HepG2 (cell line): ENCODE measurements around the gene SLC17A9. TPM values are rescaled to one million over a fixed set of nuclear protein-coding genes. Genes with fewer than 3 reads are reported as not detected.
A peak's percentile ranks its signal among the peaks of the same experiment; 100 is the strongest.

ENCODE experiments used
- HCFC1 ChIP-seq: fragments of 150-350 bp; IDR thresholded peaks from 2 replicates; pipeline ENCODE4 v1.6.1; 2014; ENCODE audit warnings: low read depth, low read length
- MTF1 ChIP-seq: sonication (generic); formaldehyde crosslinking; IDR thresholded peaks from 2 replicates; pipeline ENCODE4 v1.5.0; 2020; ENCODE audit warnings: missing genetic modification reagents
- MZF1 ChIP-seq: sonication (generic); formaldehyde crosslinking; IDR thresholded peaks from 2 replicates; pipeline ENCODE4 v1.8.1; 2023; ENCODE audit warnings: mild to moderate bottlenecking, missing genetic modification reagents, borderline replicate concordance
- NFATC3 ChIP-seq: sonication (generic); formaldehyde crosslinking; IDR thresholded peaks from 2 replicates; pipeline ENCODE4 v1.5.1; 2020; ENCODE audit warnings: mild to moderate bottlenecking, missing genetic modification reagents
- PLRG1 ChIP-seq: fragments of 450-650 bp; conservative IDR thresholded peaks from 2 replicates; pipeline ENCODE4 v1.6.1; 2016
- RARG ChIP-seq: sonication (generic); formaldehyde crosslinking; IDR thresholded peaks from 2 replicates; pipeline ENCODE4 v1.4.0; 2020; ENCODE audit warnings: low read depth, mild to moderate bottlenecking, missing genetic modification reagents
- SOX13 ChIP-seq, 3 experiments: fragments of 450-650 bp in 1 of 3; sonication (generic) in 1 of 3; formaldehyde crosslinking in 1 of 3; IDR thresholded peaks in 2 of 3; conservative IDR thresholded peaks in 1 of 3; 2 replicates each; pipeline versions ENCODE4 v1.5.0 to v1.6.1; 2016 to 2020; ENCODE audit warnings: antibody characterized with exemption in 1 of 3, mild to moderate bottlenecking in 1 of 3, missing compliant biosample characterization in 1 of 3, missing genetic modification reagents in 1 of 3, moderate library complexity in 1 of 3
- ZBTB8A ChIP-seq: sonication (generic); formaldehyde crosslinking; IDR thresholded peaks from 2 replicates; pipeline ENCODE4 v1.4.0; 2020; ENCODE audit warnings: mild to moderate bottlenecking, low read depth, missing genetic modification reagents, borderline replicate concordance
- ZFX ChIP-seq: sonication (generic); formaldehyde crosslinking; IDR thresholded peaks from 2 replicates; pipeline ENCODE4 v1.4.0; 2020; ENCODE audit warnings: mild to moderate bottlenecking, low read depth, missing genetic modification reagents, moderate library complexity
- ZNF12 ChIP-seq: sonication (generic); formaldehyde crosslinking; IDR thresholded peaks from 2 replicates; pipeline ENCODE4 v1.5.0; 2020; ENCODE audit warnings: missing genetic modification reagents
- ZNF143 ChIP-seq: sonication (generic); formaldehyde crosslinking; IDR thresholded peaks from 2 replicates; pipeline ENCODE4 v1.4.0; 2020; ENCODE audit warnings: missing genetic modification reagents
- ZNF510 ChIP-seq: sonication (generic); formaldehyde crosslinking; IDR thresholded peaks from 2 replicates; pipeline ENCODE4 v1.4.0; 2020; ENCODE audit warnings: low read depth, mild to moderate bottlenecking, missing genetic modification reagents
- ZNF567 ChIP-seq: sonication (generic); formaldehyde crosslinking; IDR thresholded peaks from 2 replicates; pipeline ENCODE4 v1.8.1; 2023; ENCODE audit warnings: mild to moderate bottlenecking, missing genetic modification reagents, borderline replicate concordance
- ZNF607 ChIP-seq: sonication (generic); formaldehyde crosslinking; IDR thresholded peaks from 2 replicates; pipeline ENCODE4 v1.5.1; 2020; ENCODE audit warnings: missing genetic modification reagents, mild to moderate bottlenecking, borderline replicate concordance
- ZNF780A ChIP-seq: sonication (generic); formaldehyde crosslinking; IDR thresholded peaks from 2 replicates; pipeline ENCODE4 v1.8.0; 2022; ENCODE audit warnings: mild to moderate bottlenecking, missing genetic modification reagents, moderate library complexity
- polyA plus RNA-seq, 8 experiments: library from polyadenylated mRNA; depleted of rRNA in 3 of 8; stranded (reverse) in 7 of 8; unstranded in 1 of 8; fragments of >200 nt; fragmentation: Illumina TruSeq in 4 of 8; extraction: Trizol in 4 of 8; gene quantifications; 2 replicates each; pipeline versions ENCODE4 v1.2.1 to v1.2.3, GENCODE V29; 2011 to 2016; ENCODE audit warnings: low read depth in 4 of 8, missing spikeins in 1 of 8, mixed read lengths in 1 of 8; ENCODE audit not compliant: insufficient read depth in 1 of 8
- total RNA-seq, 5 experiments: library from RNA; depleted of rRNA; stranded (reverse); fragments of >200 nt; fragmentation: Illumina TruSeq; extraction: Trizol; gene quantifications; 2 replicates each; pipeline ENCODE4 v1.2.3, GENCODE V29; 2016; ENCODE audit warnings: low read depth in 1 of 5
- TF ChIP-seq, protein P1 (sequence below): sonication (generic); formaldehyde crosslinking; IDR thresholded peaks from 2 replicates; pipeline ENCODE4 v1.4.0; 2020; ENCODE audit warnings: missing genetic modification reagents, borderline replicate concordance
- TF ChIP-seq, protein P2 (sequence below): sonication (generic); formaldehyde crosslinking; IDR thresholded peaks from 2 replicates; pipeline ENCODE4 v1.8.1; 2023; ENCODE audit warnings: mild to moderate bottlenecking, moderate library complexity, missing genetic modification reagents
- TF ChIP-seq, protein P3 (sequence below): sonication (generic); formaldehyde crosslinking; IDR thresholded peaks from 2 replicates; pipeline ENCODE4 v1.5.0; 2020; ENCODE audit warnings: missing genetic modification reagents
- TF ChIP-seq, protein P4 (sequence below): sonication (generic); formaldehyde crosslinking; IDR thresholded peaks from 2 replicates; pipeline ENCODE4 v1.4.0; 2020; ENCODE audit warnings: mild to moderate bottlenecking, missing genetic modification reagents
- TF ChIP-seq, protein P5 (sequence below): sonication (generic); formaldehyde crosslinking; IDR thresholded peaks from 2 replicates; pipeline ENCODE4 v1.8.0; 2022; ENCODE audit warnings: missing genetic modification reagents, mild to moderate bottlenecking, borderline replicate concordance

Gene SLC17A9
- total and polyA plus RNA-seq, 2 of the 13 experiments (the other 11 are each of a cell fraction or from before 2014, with no cell fraction given), result 110 to 191 TPM

DNA sequence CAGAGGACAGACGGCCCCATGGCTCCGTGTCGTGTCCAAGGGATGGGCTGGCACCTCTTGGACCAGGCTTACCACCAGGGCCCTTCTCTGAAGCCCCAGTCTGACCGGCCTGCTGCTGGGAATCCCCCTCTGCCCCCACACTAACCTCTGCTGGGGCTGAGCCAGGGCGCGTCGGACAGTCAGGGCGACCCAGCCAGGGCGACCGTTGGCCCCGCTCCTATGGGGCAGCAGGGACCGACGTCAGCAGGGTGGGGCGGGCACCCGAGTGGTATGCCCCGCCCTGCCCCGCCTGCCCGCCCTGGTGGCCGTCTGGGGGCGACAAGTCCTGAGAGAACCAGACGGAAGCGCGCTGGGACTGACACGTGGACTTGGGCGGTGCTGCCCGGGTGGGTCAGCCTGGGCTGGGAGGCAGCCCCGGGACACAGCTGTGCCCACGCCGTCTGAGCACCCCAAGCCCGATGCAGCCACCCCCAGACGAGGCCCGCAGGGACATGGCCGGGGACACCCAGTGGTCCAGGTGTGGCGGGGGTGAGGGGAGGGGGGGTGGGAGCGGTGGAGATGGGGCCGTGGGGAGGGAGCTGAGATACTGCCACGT, at the start of gene SLC17A9 (continued):
- TF ChIP-seq, protein P1, sequence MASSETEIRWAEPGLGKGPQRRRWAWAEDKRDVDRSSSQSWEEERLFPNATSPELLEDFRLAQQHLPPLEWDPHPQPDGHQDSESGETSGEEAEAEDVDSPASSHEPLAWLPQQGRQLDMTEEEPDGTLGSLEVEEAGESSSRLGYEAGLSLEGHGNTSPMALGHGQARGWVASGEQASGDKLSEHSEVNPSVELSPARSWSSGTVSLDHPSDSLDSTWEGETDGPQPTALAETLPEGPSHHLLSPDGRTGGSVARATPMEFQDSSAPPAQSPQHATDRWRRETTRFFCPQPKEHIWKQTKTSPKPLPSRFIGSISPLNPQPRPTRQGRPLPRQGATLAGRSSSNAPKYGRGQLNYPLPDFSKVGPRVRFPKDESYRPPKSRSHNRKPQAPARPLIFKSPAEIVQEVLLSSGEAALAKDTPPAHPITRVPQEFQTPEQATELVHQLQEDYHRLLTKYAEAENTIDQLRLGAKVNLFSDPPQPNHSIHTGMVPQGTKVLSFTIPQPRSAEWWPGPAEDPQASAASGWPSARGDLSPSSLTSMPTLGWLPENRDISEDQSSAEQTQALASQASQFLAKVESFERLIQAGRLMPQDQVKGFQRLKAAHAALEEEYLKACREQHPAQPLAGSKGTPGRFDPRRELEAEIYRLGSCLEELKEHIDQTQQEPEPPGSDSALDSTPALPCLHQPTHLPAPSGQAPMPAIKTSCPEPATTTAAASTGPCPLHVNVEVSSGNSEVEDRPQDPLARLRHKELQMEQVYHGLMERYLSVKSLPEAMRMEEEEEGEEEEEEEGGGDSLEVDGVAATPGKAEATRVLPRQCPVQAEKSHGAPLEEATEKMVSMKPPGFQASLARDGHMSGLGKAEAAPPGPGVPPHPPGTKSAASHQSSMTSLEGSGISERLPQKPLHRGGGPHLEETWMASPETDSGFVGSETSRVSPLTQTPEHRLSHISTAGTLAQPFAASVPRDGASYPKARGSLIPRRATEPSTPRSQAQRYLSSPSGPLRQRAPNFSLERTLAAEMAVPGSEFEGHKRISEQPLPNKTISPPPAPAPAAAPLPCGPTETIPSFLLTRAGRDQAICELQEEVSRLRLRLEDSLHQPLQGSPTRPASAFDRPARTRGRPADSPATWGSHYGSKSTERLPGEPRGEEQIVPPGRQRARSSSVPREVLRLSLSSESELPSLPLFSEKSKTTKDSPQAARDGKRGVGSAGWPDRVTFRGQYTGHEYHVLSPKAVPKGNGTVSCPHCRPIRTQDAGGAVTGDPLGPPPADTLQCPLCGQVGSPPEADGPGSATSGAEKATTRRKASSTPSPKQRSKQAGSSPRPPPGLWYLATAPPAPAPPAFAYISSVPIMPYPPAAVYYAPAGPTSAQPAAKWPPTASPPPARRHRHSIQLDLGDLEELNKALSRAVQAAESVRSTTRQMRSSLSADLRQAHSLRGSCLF, result 0 out of 2 replicates have a peak, but pooled peaks have one; percentile 21
- TF ChIP-seq ZFX (CRISPR knock-in tag) (peak; percentile 74), SOX13 (IDR thresholded peaks at IDR 0.05) (no peak), SOX13 (CRISPR knock-in tag; conservative IDR thresholded peaks at IDR 0.05 in 1 of 2, IDR thresholded peaks at IDR 0.05 in 1 of 2) (peak in 1 of 2 experiments; percentile 79; a peak in 2 of 4 replicates), PLRG1 (no peak), ZNF780A (no peak), ZNF143 (CRISPR knock-in tag) (peak; percentile 36; the same call in 1 of the 2 replicates), ZBTB8A (CRISPR knock-in tag) (no peak), ZNF567 (peak; percentile 45; the same call in 1 of the 2 replicates), HCFC1 (no peak), NFATC3 (CRISPR knock-in tag) (peak; percentile 92; the same call in 1 of the 2 replicates), RARG (peak; percentile 62; the same call in 1 of the 2 replicates), ZNF607 (CRISPR knock-in tag) (peak; percentile 98), ZNF510 (CRISPR knock-in tag) (peak; percentile 70; the same call in 1 of the 2 replicates), MTF1 (CRISPR knock-in tag) (no peak), MZF1 (CRISPR knock-in tag) (peak; percentile 85; the same call in 1 of the 2 replicates), ZNF12 (CRISPR knock-in tag) (peak; percentile 76; the same call in 1 of the 2 replicates)
- TF ChIP-seq, protein P2, sequence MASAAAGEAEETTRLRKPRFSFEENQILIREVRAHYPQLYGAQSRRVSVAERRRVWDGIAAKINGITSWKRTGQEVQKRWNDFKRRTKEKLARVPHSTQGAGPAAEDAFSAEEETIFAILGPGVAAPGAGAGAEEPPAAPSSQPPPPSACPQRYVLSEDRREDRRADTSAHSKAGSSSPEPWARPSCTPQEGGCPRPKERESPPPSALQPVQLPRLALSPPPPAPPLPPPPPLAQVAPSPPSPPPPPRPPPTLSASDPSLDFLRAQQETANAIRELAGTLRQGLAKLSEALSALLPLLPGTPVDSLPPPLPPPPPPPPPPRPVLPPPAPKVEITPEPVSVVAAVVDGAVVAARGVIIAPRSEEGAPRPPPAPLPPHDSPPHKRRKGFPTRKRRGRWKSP (CRISPR knock-in tag), result peak; percentile 57; the same call in 1 of the 2 replicates
- TF ChIP-seq, protein P3, sequence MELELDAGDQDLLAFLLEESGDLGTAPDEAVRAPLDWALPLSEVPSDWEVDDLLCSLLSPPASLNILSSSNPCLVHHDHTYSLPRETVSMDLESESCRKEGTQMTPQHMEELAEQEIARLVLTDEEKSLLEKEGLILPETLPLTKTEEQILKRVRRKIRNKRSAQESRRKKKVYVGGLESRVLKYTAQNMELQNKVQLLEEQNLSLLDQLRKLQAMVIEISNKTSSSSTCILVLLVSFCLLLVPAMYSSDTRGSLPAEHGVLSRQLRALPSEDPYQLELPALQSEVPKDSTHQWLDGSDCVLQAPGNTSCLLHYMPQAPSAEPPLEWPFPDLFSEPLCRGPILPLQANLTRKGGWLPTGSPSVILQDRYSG (CRISPR knock-in tag), result peak; percentile 65; the same call in 1 of the 2 replicates
- TF ChIP-seq, protein P4, sequence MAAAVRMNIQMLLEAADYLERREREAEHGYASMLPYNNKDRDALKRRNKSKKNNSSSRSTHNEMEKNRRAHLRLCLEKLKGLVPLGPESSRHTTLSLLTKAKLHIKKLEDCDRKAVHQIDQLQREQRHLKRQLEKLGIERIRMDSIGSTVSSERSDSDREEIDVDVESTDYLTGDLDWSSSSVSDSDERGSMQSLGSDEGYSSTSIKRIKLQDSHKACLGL (CRISPR knock-in tag), result peak; percentile 98
- TF ChIP-seq, protein P5, sequence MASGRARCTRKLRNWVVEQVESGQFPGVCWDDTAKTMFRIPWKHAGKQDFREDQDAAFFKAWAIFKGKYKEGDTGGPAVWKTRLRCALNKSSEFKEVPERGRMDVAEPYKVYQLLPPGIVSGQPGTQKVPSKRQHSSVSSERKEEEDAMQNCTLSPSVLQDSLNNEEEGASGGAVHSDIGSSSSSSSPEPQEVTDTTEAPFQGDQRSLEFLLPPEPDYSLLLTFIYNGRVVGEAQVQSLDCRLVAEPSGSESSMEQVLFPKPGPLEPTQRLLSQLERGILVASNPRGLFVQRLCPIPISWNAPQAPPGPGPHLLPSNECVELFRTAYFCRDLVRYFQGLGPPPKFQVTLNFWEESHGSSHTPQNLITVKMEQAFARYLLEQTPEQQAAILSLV (CRISPR knock-in tag), result peak; percentile 78; the same call in 1 of the 2 replicates
